ENCODE measurements around the gene DDC.
"Not testable (repeated sequence)": the region's sequence is repeated elsewhere in the genome, so short reads cannot be mapped to it uniquely, and the experiment has no call there.

The DDC gene

GRCh38 chr7:50519350-50519749 is 45.9 kb downstream of the DDC start:
- not testable (repeated sequence) for DNase-seq (ENCODE audit: low read depth)

DNA sequence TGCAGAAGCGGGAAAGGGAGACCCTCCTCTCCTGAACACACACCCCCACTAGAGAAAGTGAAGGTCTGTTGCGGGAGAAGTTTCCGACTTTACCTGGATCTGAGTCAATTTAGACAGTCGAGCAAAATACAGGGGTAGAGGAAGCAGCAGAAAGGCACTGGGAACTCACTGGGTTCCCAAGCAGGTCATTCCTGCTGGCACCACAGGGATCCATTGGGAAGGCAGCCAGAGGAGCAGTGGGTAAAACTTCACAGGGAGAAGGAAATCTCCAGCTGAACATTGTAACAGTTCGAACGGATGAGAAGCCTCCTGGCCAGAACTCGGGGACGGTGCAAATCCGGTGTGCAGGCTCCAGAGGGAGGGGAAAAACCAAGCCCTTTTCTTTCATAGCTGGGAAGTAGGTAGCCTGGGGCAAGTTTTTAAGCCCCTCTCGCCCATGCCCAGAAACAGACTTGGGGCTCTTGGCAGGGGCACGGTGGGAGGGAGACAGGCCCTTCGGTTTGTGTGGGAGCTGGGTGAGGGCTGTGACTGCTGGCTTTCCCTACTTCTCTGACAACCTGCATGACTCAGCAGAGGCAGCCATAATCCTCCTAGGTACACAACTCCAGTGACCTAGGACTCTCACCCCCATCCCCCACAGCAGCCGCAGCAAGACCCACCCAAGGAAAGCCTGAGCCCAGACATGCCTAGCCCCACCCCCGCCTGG is 51.9 kb downstream of the DDC start:
- no peak for DNase-seq (ENCODE audit: low read depth)

DNA sequence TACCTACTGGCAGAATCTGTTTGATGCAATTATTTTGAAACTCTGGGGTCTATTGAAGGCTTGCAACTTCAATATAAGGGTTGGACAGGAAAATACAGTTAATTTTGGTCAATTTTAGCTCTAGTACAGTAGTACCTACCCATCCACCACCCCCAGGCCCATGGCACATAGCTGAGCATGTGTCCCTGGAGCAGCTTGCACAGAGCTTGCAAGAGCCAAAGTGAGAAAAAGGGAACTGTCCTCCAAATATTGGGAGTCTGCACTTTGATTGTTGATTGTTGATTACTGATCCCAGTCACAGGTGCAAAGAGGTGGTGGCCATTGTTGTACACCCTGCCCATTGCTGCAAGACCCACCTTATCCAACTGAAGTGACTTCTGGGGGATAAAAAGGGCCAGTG is 52.8 kb downstream of the DDC start:
- no peak for DNase-seq (ENCODE audit: low read depth)

- DNase-seq (ENCODE audit: low read depth) = peak; percentile 55
These were observed 55.7 kb downstream of the DDC start for GRCh38 chr7:50509459-50509858.

DNA sequence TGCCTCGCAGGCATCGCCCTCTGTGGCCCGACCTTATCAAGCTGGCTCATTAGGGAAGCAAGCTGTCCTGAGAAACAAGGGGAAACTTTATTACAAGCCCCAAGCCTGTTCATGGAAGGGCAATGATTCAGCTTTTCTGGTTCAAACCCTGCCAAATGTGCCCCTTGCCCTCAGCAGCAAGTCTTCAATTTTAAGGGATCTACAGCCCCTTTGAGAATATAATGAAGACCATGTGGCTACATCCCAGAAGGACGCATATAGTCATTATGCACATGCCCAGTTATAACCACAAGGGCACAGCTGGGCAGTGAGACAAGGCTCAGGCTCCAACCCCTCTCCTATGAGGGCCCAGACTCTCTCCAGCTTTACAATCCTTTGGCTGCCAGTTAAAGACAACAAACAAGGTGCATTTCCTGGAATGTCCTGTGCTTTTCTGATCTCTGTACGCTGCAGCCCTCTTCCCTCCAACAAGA is 56.7 kb downstream of the DDC start:
- DNase-seq (ENCODE audit: low read depth) = no peak

GRCh38 chr7:50507898-50508470 is 57.2 kb downstream of the DDC start:
- DNase-seq (ENCODE audit: low read depth) = no peak

- no peak for DNase-seq (ENCODE audit: low read depth)
These were observed 59.5 kb downstream of the DDC start for GRCh38 chr7:50505553-50506210.

DNA sequence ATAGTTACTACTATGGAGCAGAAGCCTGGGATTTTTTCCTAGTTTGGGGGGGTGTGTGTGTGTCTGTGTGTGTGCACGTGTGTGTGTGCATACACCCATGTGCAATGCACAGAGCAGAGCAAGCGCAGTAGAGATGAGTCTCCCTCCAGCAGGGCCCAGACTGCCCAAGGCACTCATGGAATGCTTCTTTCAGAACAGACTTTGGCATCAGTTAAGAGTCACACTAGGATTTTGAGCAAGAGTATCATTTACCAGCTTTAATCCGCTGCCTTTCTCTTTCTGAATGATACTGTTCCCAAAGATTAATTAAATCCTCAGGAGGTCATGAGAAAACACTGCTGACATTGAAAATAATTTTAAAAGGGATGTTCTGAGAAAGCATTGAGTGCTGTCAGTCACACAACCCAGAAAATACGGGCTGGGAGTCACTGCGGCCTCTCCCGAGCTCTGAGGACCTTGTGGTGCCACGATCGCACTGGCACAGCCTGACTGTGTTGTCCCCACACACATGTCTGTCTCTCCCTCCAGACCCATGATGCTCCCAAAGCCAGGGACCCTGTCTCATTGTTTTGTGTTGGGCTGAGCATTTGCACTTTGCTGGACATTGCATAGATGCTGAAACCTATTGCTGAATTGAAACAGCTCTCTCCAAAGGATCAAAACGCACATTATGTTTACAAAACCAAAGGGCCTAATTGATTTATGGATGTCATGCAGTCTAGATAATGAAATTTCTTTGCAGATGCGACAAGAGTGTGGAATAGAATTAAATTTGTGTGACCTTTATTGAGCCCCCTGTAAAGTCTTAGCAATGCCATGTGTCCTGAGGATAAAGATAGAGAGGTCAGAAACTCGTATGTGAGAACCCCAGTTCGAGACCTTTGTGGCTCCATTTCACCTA is 60.3 kb downstream of the DDC start:
- no peak for DNase-seq (ENCODE audit: low read depth)

DNA sequence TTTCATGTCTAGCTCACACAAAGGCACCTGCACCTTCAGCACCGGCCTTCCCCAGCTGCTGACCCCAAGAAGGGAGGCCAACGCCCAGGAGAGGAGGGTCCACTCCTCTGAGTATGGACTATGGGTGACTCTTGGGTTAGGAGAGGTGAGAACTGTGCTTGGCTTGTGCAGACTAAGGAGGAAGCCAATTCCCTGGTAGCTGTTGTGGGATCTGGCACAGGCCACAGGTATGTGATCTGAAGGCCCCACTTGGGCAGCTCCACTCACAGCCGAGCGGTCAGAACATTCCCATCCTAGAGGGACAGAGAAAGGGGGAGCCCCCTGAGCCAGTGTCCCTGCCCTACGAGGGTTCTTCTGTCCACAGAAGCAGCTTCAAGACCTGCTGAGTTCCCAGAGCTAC is 62.3 kb downstream of the DDC start:
- DNase-seq (ENCODE audit: low read depth) = no peak

GRCh38 chr7:50502001-50502684 is 63.1 kb downstream of the DDC start:
- peak; percentile 88 for DNase-seq (ENCODE audit: low read depth)

- no peak for DNase-seq (ENCODE audit: low read depth)
These were observed 66.1 kb downstream of the DDC start for GRCh38 chr7:50499092-50499491.

DNA sequence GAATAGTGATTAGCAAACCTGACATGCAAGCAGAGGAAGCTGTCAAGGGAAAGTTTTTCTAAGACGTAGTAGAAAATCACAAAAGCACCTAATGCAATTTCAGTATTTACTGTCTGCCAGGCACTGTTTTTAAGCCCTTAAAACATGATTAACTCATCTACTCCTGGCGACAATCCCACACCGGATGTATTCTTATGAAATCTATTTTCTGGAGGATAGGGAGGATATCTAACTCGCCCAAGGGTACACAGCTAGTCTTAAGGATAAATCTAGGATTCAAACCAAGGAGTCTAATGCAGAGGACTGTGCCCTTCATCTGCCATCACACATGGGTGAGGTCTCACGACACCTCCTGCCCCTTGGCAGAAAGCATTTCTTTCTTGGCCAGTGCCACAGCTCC is 67.2 kb downstream of the DDC start:
- DNase-seq (ENCODE audit: low read depth) = peak; percentile 14

- DNase-seq (ENCODE audit: low read depth) = peak; percentile 47
These were observed 68.0 kb downstream of the DDC start for GRCh38 chr7:50497068-50497642.

DNA sequence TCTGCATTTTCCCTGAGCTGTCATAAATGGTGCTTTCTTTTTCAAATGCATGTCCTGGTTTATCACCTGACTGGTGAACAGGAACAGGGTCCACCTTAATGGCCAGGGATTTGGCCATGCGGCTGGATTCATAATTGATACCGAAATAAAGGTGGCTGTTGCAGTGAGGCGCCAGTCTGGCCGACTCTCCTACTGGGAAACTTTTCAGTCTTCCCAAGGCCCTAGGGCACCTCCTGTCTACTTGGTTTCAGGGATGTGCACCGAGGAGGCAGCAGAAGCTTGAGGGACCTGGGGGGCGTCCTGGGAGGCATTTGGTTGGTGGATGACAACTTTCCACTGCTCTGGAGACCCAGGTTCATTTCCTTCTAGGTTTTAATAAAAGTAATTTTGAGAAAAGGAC is 68.6 kb downstream of the DDC start:
- no peak for DNase-seq (ENCODE audit: low read depth)

DNA sequence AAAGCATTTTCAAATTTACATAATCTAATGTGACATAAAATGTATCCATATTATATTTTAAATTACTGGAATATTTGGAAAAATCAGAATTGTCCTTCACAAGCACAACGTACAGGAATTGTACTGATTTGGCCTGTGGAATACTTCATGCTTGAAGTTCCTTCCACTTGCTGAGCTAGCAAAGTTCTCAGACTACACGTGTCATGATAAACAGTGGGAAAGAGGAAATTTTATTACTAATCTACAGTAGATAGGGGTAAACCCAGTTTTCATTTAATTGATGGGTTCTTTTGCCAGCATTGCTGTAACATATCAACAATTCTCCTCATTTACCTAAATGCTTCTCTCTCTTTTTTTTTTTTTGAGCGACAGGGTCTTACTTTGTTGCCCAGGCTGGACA is 69.5 kb downstream of the DDC start:
- DNase-seq (ENCODE audit: low read depth) = no peak

GRCh38 chr7:50492770-50493519 is 72.3 kb downstream of the DDC start:
- no peak for DNase-seq (ENCODE audit: low read depth)

GRCh38 chr7:50491943-50492342 is 73.3 kb downstream of the DDC start:
- no peak for DNase-seq (ENCODE audit: low read depth)

- no peak for DNase-seq (ENCODE audit: low read depth)
These were observed 74.0 kb downstream of the DDC start for GRCh38 chr7:50491209-50491608.

GRCh38 chr7:50488379-50488778 is 76.8 kb downstream of the DDC start:
- no peak for DNase-seq (ENCODE audit: low read depth)

GRCh38 chr7:50486512-50486911 is 78.7 kb downstream of the DDC start:
- DNase-seq (ENCODE audit: low read depth) = no peak

DNA sequence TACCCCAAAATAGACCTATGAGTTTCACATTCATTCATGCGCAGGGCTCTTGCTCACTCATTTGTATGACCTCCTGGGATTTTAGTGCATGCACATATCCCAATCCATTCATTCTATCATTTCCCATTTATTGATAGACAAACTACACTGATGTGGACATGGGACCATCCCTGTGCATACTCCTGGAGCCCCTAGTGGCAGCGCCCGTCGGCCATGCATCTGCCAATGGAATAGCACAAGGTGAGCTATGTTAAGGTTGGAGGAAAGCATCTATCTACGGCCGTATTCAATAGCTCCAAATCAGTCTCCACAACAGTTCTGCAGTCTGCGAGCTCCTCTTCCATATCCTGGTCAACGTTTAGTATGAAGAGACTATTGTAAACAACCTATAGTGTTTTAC is 83.3 kb downstream of the DDC start:
- no peak for DNase-seq (ENCODE audit: low read depth)

Measured in EH (cell line).